ENCODE data around the gene GPC6. TPM values are rescaled to one million over a fixed set of nuclear protein-coding genes. Genes with fewer than 3 reads are reported as not detected.

GPC6 gene
- polyA plus RNA-seq, 1 donor (not counting 4 experiments of a cell fraction or from before 2014, with no cell fraction given), result 0.42 TPM

GRCh38 chr13:94033098-94033497 is 806.5 kb downstream of the GPC6 start:
- no peak for TF ChIP-seq EZH2 (IDR thresholded peaks at IDR 0.05; ENCODE audit: low read length)
- no peak for TF ChIP-seq CTCF (optimal IDR thresholded peaks at IDR 0.05 in 1 of 3, IDR thresholded peaks at IDR 0.05 in 1 of 3, conservative IDR thresholded peaks at IDR 0.05 in 1 of 3; ENCODE audit: extremely low read depth in 1 of 3, insufficient read depth in 2 of 3, low read length in 3 of 3)
- Histone ChIP-seq H3K4me2 (ENCODE audit: control insufficient read depth, extremely low read depth, insufficient read depth, low read depth, low read length) (no peak overlapping the region), H3K79me2 (ENCODE audit: control insufficient read depth, insufficient read depth, low read length) (no peaks in the 10 kb centered on the region), H3K9ac (ENCODE audit: control insufficient read depth, extremely low read depth, insufficient read depth, low read length) (no peak overlapping the region), H4K20me1 (ENCODE audit: control insufficient read depth, extremely low read depth, insufficient read depth, low read length) (no peaks in the 10 kb centered on the region), H3K9me3 (ENCODE audit: control insufficient read depth, low read depth, low read length) (no peaks in the 10 kb centered on the region), H2AFZ (ENCODE audit: control insufficient read depth, low read length) (no peak overlapping the region), H3K4me3 (ENCODE audit: control insufficient read depth in 2 of 3, extremely low read depth in 1 of 3, insufficient read depth in 2 of 3, low read depth in 1 of 3, low read length in 3 of 3) (no peak overlapping the region), H3K36me3 (ENCODE audit: control insufficient read depth in 2 of 2, extremely low read depth in 1 of 2, insufficient read depth in 2 of 2, low read length in 2 of 2) (no peaks in the 10 kb centered on the region), H3K27ac (ENCODE audit: control insufficient read depth, insufficient read depth, low read length) (no peak overlapping the region), H3K27me3 (ENCODE audit: control insufficient read depth, extremely low read depth, insufficient read depth, low read length) (no peaks in the 10 kb centered on the region), H3K9me1 (ENCODE audit: control insufficient read depth, extremely low read depth, insufficient read depth, low read length) (no peaks in the 10 kb centered on the region), H3K4me1 (ENCODE audit: control insufficient read depth, extremely low read depth, insufficient read depth, low read length) (no peaks in the 10 kb centered on the region)
- no peak for FAIRE-seq
- dilution Hi-C loops (cut with MboI; ENCODE audit: extremely low pct_ligation_motif_present, low sequenced_read_pairs), result no loop called here
- no peak for DNase-seq (ENCODE audit: low read depth, low spot score)

- Histone ChIP-seq H3K9me3 (ENCODE audit: control insufficient read depth, low read depth, low read length) (no peaks in the 10 kb centered on the region), H2AFZ (ENCODE audit: control insufficient read depth, low read length) (no peak overlapping the region), H3K36me3 (ENCODE audit: control insufficient read depth in 2 of 2, extremely low read depth in 1 of 2, insufficient read depth in 2 of 2, low read length in 2 of 2) (no peaks in the 10 kb centered on the region), H3K4me1 (ENCODE audit: control insufficient read depth, extremely low read depth, insufficient read depth, low read length) (no peaks in the 10 kb centered on the region), H3K9me1 (ENCODE audit: control insufficient read depth, extremely low read depth, insufficient read depth, low read length) (no peaks in the 10 kb centered on the region), H3K9ac (ENCODE audit: control insufficient read depth, extremely low read depth, insufficient read depth, low read length) (no peak overlapping the region), H3K27me3 (ENCODE audit: control insufficient read depth, extremely low read depth, insufficient read depth, low read length) (no peaks in the 10 kb centered on the region), H3K79me2 (ENCODE audit: control insufficient read depth, insufficient read depth, low read length) (no peaks in the 10 kb centered on the region), H3K4me3 (ENCODE audit: control insufficient read depth in 2 of 3, extremely low read depth in 1 of 3, insufficient read depth in 2 of 3, low read depth in 1 of 3, low read length in 3 of 3) (no peak overlapping the region), H3K4me2 (ENCODE audit: control insufficient read depth, extremely low read depth, insufficient read depth, low read depth, low read length) (no peak overlapping the region), H4K20me1 (ENCODE audit: control insufficient read depth, extremely low read depth, insufficient read depth, low read length) (no peaks in the 10 kb centered on the region), H3K27ac (ENCODE audit: control insufficient read depth, insufficient read depth, low read length) (no peak overlapping the region)
- no peak for FAIRE-seq
- dilution Hi-C loops (cut with MboI; ENCODE audit: extremely low pct_ligation_motif_present, low sequenced_read_pairs), result no loop called here
- TF ChIP-seq CTCF (optimal IDR thresholded peaks at IDR 0.05 in 1 of 3, IDR thresholded peaks at IDR 0.05 in 1 of 3, conservative IDR thresholded peaks at IDR 0.05 in 1 of 3; ENCODE audit: extremely low read depth in 1 of 3, insufficient read depth in 2 of 3, low read length in 3 of 3), result no peak
- no peak for TF ChIP-seq EZH2 (IDR thresholded peaks at IDR 0.05; ENCODE audit: low read length)
- DNase-seq (ENCODE audit: low read depth, low spot score), result no peak
Measured at GRCh38 chr13:94033830-94034642, 807.4 kb downstream of the GPC6 start.

Measured in keratinocyte (primary cell).